ENCODE measurements around the gene DENND4B.

DNA sequence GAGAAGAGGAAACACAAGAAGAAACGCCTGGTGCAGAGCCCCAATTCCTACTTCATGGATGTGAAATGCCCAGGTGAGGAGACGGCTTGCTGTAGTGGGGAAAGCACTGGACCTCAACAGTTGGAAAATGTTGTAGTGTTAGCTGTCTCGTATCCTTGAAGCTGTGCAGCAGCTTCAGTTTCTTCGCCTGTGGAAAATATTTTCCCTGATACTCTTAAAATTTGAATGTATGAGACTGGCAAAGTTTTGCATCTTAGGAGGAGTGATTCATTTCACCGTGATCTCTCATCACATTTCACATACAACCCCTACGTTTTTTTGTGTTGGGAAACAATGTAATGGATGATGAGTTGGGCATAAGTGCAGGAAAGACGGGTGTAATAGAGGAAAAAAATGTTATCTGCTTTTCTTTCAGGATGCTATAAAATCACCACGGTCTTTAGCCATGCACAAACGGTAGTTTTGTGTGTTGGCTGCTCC is 44.7 kb upstream of the DENND4B start:
- TF ChIP-seq POLR2AphosphoS5 (IDR thresholded peaks at IDR 0.05; ENCODE audit: borderline replicate concordance, low read depth, low read length) (no peak), EZH2 (IDR thresholded peaks at IDR 0.05) (no peak), FOXP2 (optimal IDR thresholded peaks at IDR 0.05; ENCODE audit: control extremely low read depth, extremely low read length, insufficient read depth) (no peak)
